H9 (cell line): ENCODE measurements around the gene TNRC6C. TPM values are rescaled to one million over a fixed set of nuclear protein-coding genes. Genes with fewer than 3 reads are reported as not detected.

Experiments used
- DNase-seq: peaks from one replicate; pipeline ENCODE4 v3.0.0-alpha.2; 2017
- H2AFZ ChIP-seq: one replicate; pipeline ENCODE4 v1.6.1; 2013; ENCODE audit warnings: mild to moderate bottlenecking, low read length, control low read depth, moderate library complexity
- H2AK5ac ChIP-seq: 2 replicates; pipeline ENCODE4 v1.6.1; 2013; ENCODE audit warnings: low read length, control low read depth, mixed read lengths; ENCODE audit not compliant: insufficient read length
- H2BK120ac ChIP-seq: one replicate; pipeline ENCODE4 v1.6.1; 2013; ENCODE audit warnings: low read depth, mild to moderate bottlenecking, low read length, control low read depth, inconsistent platforms; ENCODE audit not compliant: poor library complexity, severe bottlenecking
- H2BK12ac ChIP-seq: 2 replicates; pipeline ENCODE4 v1.6.1; 2013; ENCODE audit warnings: low read length, control low read depth, mixed read lengths, low read depth; ENCODE audit not compliant: insufficient read length
- H2BK15ac ChIP-seq: 2 replicates; pipeline ENCODE4 v1.6.1; 2013; ENCODE audit warnings: low read depth, low read length, control low read depth
- H2BK20ac ChIP-seq: one replicate; pipeline ENCODE4 v1.6.1; 2013; ENCODE audit warnings: low read depth, mild to moderate bottlenecking, low read length, control low read depth, inconsistent platforms; ENCODE audit not compliant: poor library complexity, severe bottlenecking
- H2BK5ac ChIP-seq: 2 replicates; pipeline ENCODE4 v1.6.1; 2013; ENCODE audit warnings: low read length, control low read depth, mixed read lengths; ENCODE audit not compliant: insufficient read length
- H3K14ac ChIP-seq: 2 replicates; pipeline ENCODE4 v1.6.1; 2013; ENCODE audit warnings: low read length, control low read depth; ENCODE audit not compliant: insufficient read depth
- H3K18ac ChIP-seq: 2 replicates; pipeline ENCODE4 v1.6.1; 2013; ENCODE audit warnings: low read depth, mild to moderate bottlenecking, mixed read lengths, low read length, control low read depth; ENCODE audit not compliant: insufficient read length
- H3K23ac ChIP-seq: 2 replicates; pipeline ENCODE4 v1.6.1; 2013; ENCODE audit warnings: low read length, control low read depth, mixed read lengths, low read depth; ENCODE audit not compliant: insufficient read length
- H3K23me2 ChIP-seq: 2 replicates; pipeline ENCODE4 v1.6.1; 2013; ENCODE audit warnings: low read depth, mild to moderate bottlenecking, mixed read lengths, low read length, control low read depth; ENCODE audit not compliant: insufficient read length, poor library complexity, severe bottlenecking
- H3K27ac ChIP-seq: 2 replicates; pipeline ENCODE4 v1.5.1; 2013; ENCODE audit warnings: low read length, control low read depth, mixed read lengths, low read depth; ENCODE audit not compliant: insufficient read length
- H3K27me3 ChIP-seq: 2 replicates; pipeline ENCODE4 v1.6.1; 2013; ENCODE audit warnings: low read length, control low read depth, inconsistent platforms; ENCODE audit not compliant: insufficient read depth
- H3K4ac ChIP-seq: 2 replicates; pipeline ENCODE4 v1.6.1; 2013; ENCODE audit warnings: low read depth, mild to moderate bottlenecking, control low read depth, inconsistent platforms, low read length, moderate library complexity
- H3K4me1 ChIP-seq: 2 replicates; pipeline ENCODE4 v1.6.1; 2013; ENCODE audit warnings: low read length, control low read depth, inconsistent platforms; ENCODE audit not compliant: insufficient read depth
- H3K4me2 ChIP-seq: 2 replicates; pipeline ENCODE4 v1.6.1; 2013; ENCODE audit warnings: low read length, control low read depth, mixed read lengths; ENCODE audit not compliant: insufficient read length, insufficient read depth
- H3K56ac ChIP-seq: 2 replicates; pipeline ENCODE4 v1.6.1; 2013; ENCODE audit warnings: low read depth, mild to moderate bottlenecking, mixed read lengths, low read length, control low read depth; ENCODE audit not compliant: insufficient read length
- H3K79me1 ChIP-seq: 2 replicates; pipeline ENCODE4 v1.6.1; 2013; ENCODE audit warnings: low read depth, mild to moderate bottlenecking, moderate library complexity, low read length, control low read depth, inconsistent platforms; ENCODE audit not compliant: insufficient read depth, poor library complexity, severe bottlenecking
- H3K79me2 ChIP-seq: 2 replicates; pipeline ENCODE4 v1.6.1; 2013; ENCODE audit warnings: low read length, control low read depth, inconsistent platforms; ENCODE audit not compliant: insufficient read depth
- H3K9ac ChIP-seq: 2 replicates; pipeline ENCODE4 v1.6.1; 2013; ENCODE audit warnings: low read length, control low read depth, mixed read lengths; ENCODE audit not compliant: insufficient read length; ENCODE audit errors: extremely low read depth
- H3K9me3 ChIP-seq: one replicate; pipeline ENCODE4 v1.6.1; 2013; ENCODE audit warnings: low read depth, low read length, inconsistent platforms; ENCODE audit not compliant: control insufficient read depth
- H3T11ph ChIP-seq: one replicate; pipeline ENCODE4 v1.6.1; 2013; ENCODE audit warnings: mild to moderate bottlenecking, low read length, control low read depth, inconsistent platforms
- H4K20me1 ChIP-seq: one replicate; pipeline ENCODE4 v1.6.1; 2013; ENCODE audit not compliant: control insufficient read depth, insufficient read length, insufficient read depth
- H4K5ac ChIP-seq: 2 replicates; pipeline ENCODE4 v1.6.1; 2013; ENCODE audit warnings: low read depth, mild to moderate bottlenecking, mixed read lengths, low read length, control low read depth; ENCODE audit not compliant: insufficient read length
- H4K8ac ChIP-seq: replicated peaks from 2 replicates; pipeline ENCODE4 v1.6.1; 2013; ENCODE audit warnings: low read length, control low read depth, mixed read lengths, low read depth; ENCODE audit not compliant: insufficient read length
- H4K91ac ChIP-seq: 2 replicates; pipeline ENCODE4 v1.6.1; 2013; ENCODE audit warnings: low read depth, mild to moderate bottlenecking, moderate library complexity, mixed read lengths, low read length, control low read depth; ENCODE audit not compliant: insufficient read length
- H3K27ac Mint-ChIP-seq, 3 experiments: 2 replicates in 2 of 3; 3 replicates in 1 of 3; pipeline ENCODE4 v1.8.0; 2020 to 2021; ENCODE audit warnings: mixed read lengths in 3 of 3, mild to moderate bottlenecking in 1 of 3, moderate library complexity in 1 of 3
- H3K27me3 Mint-ChIP-seq: 2 replicates; pipeline ENCODE4 v1.8.0; 2021; ENCODE audit warnings: low read depth, mild to moderate bottlenecking, moderate library complexity, mixed read lengths
- H3K36me3 Mint-ChIP-seq, 3 experiments: 2 replicates in 2 of 3; 3 replicates in 1 of 3; pipeline ENCODE4 v1.8.0; 2020 to 2021; ENCODE audit warnings: low read depth in 3 of 3, mixed read lengths in 3 of 3; ENCODE audit not compliant: insufficient read depth in 1 of 3
- H3K4me1 Mint-ChIP-seq, 2 experiments: 2 replicates each; pipeline ENCODE4 v1.8.0; 2020; ENCODE audit warnings: mixed read lengths in 2 of 2
- H3K4me3 Mint-ChIP-seq, 2 experiments: 2 replicates in 1 of 2; 3 replicates in 1 of 2; pipeline ENCODE4 v1.8.0; 2020 to 2021; ENCODE audit warnings: mild to moderate bottlenecking in 2 of 2, mixed read lengths in 2 of 2, moderate library complexity in 1 of 2
- H3K9me3 Mint-ChIP-seq, 2 experiments: 2 replicates in 1 of 2; 3 replicates in 1 of 2; pipeline ENCODE4 v1.8.0; 2020; ENCODE audit warnings: mild to moderate bottlenecking in 2 of 2, mixed read lengths in 2 of 2, moderate library complexity in 1 of 2
- CTCF ChIP-seq: fragments of 200-600 bp; sonication (generic); conservative IDR thresholded peaks from 3 replicates; pipeline ENCODE4 v1.8.0; 2021; ENCODE audit warnings: antibody characterized with exemption, mild to moderate bottlenecking
- WGBS: extraction: QIAGEN DNeasy Blood & Tissue Kit; methylation state at CpG from one replicate; pipeline ENCODE4 v1.1.7; 2013; ENCODE audit warnings: missing lambda C conversion rate, low lambda C conversion rate, mixed read lengths; ENCODE audit not compliant: insufficient read length; ENCODE audit errors: extremely low coverage; 5-methylcytosine and 5-hydroxymethylcytosine counted together
- total RNA-seq: library from RNA; stranded (reverse); gene quantifications from 2 replicates; pipeline ENCODE4 v1.2.1, GENCODE V29; 2021

Gene TNRC6C
- total RNA-seq, 1 experiment from 2014 or later = 24.7 TPM

GRCh38 chr17:78043031-78043430 is 84.5 kb downstream of the TNRC6C start:
- no peak overlapping the region for H3T11ph ChIP-seq
- H3K9ac ChIP-seq = no peak overlapping the region
- H4K5ac ChIP-seq = no peak overlapping the region
- no peaks in the 10 kb centered on the region for H3K27me3 ChIP-seq
- no peaks in the 10 kb centered on the region for H3K23me2 ChIP-seq
- no CpG with 5 or more reads among the region's 1 CpG for WGBS
- H2AK5ac ChIP-seq = no peak overlapping the region
- no peak overlapping the region for H4K8ac ChIP-seq
- no peaks in the 10 kb centered on the region for H3K4me1 ChIP-seq
- H3K27ac Mint-ChIP-seq = no peak overlapping the region
- H3K4me1 Mint-ChIP-seq = peaks cover 2 to 6% of the 10 kb centered on the region in 2 experiments; a peak in 2 of 4 replicates
- no peak overlapping the region for H3K4me2 ChIP-seq
- H3K23ac ChIP-seq = no peak overlapping the region
- DNase-seq = no peak
- H3K36me3 Mint-ChIP-seq = peaks cover 15 to 21% (median 16%) of the 10 kb centered on the region in 3 experiments; a peak in 6 of 7 replicates
- no peaks in the 10 kb centered on the region; a peak in 1 of 5 replicates for H3K9me3 Mint-ChIP-seq
- no peak overlapping the region for H2BK15ac ChIP-seq
- H3K18ac ChIP-seq = no peak overlapping the region
- H3K79me1 ChIP-seq = no peaks in the 10 kb centered on the region
- no peak overlapping the region for H3K27ac ChIP-seq
- H4K20me1 ChIP-seq = peaks cover 2% of the 10 kb centered on the region
- no peak overlapping the region for H3K4ac ChIP-seq
- H2BK120ac ChIP-seq = no peak overlapping the region
- no peak overlapping the region for H4K91ac ChIP-seq
- H2BK20ac ChIP-seq = no peak overlapping the region
- H3K4me3 Mint-ChIP-seq = no peak overlapping the region
- H3K9me3 ChIP-seq = no peaks in the 10 kb centered on the region
- H2BK5ac ChIP-seq = no peak overlapping the region
- no peak overlapping the region for H2AFZ ChIP-seq
- H3K56ac ChIP-seq = no peak overlapping the region
- H3K79me2 ChIP-seq = no peaks in the 10 kb centered on the region
- no peak for TF ChIP-seq CTCF
- no peak overlapping the region for H3K14ac ChIP-seq
- H2BK12ac ChIP-seq = no peak overlapping the region
- H3K27me3 Mint-ChIP-seq = no peaks in the 10 kb centered on the region
